ENCODE data around the gene GRK5.
"Not testable (repeated sequence)": the region's sequence is repeated elsewhere in the genome, so short reads cannot be mapped to it uniquely, and the experiment has no call there.

The GRK5 gene

DNA sequence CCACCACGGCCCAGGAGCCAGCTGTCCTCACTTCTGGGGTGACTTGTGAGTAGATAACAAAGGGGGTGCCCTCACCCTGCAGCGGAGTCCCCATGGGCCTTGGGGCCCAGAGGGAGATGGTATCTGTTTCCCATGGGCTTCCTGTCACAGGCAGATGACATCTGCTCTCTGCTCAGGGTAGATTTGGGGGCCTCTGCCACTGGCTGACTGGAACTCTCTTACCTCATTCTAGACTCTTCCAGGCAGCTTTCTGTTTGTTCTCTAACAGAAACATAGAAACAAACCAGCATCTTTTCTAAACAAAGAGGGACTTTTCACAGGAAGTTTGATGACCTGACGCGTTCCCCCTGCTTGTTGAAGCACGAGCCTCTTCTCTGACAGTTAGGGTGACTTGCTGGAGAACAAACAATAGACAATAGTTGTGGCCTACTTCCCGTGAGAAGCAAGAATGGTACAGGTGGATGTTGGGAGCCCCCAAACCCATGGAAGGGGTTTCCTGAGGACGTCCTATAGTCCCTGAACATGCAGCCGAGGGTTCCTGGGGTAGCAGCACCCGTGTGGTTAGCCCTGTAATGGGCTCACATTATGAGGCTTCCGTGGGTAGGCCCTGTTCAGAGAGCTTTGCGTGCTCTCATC is 61.6 kb downstream of the GRK5 start:
- Histone ChIP-seq H2AFZ (ENCODE audit: low read depth, low read length) (no peak overlapping the region), H3K4me1 (ENCODE audit: insufficient read depth, low read length) (no peaks in the 10 kb centered on the region), H3K9me3 (ENCODE audit: low read length) (no peaks in the 10 kb centered on the region), H3K36me3 (ENCODE audit: insufficient read depth, low read length) (no peaks in the 10 kb centered on the region), H3K4me3 (ENCODE audit: low read length) (no peak overlapping the region), H3K27me3 (ENCODE audit: insufficient read depth, low read length) (no peaks in the 10 kb centered on the region)

DNA sequence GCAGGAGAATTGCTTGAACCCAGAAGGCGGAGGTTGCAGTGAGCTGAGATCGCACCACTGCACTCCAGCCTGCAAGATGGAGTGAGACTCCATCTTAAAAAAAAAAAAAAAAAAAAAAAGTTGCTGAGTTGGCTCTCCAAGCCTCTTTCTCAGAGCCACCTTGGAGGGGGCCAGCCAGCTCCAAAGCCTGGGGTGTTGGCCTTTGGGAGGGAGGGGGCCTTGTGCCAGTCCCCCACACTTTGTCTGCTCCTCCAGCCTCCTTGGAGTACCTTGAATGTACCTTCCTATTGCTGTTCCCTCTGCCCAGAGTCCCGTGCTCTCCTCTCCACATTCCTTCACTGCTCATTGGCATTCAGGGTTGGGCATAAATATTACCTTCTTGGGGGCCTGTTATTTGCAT is 62.4 kb downstream of the GRK5 start:
- Histone ChIP-seq H3K36me3 (ENCODE audit: insufficient read depth, low read length) (no peaks in the 10 kb centered on the region), H3K4me1 (ENCODE audit: insufficient read depth, low read length) (no peaks in the 10 kb centered on the region), H3K9me3 (ENCODE audit: low read length) (no peaks in the 10 kb centered on the region), H3K27me3 (ENCODE audit: insufficient read depth, low read length) (no peaks in the 10 kb centered on the region), H2AFZ (ENCODE audit: low read depth, low read length) (no peak overlapping the region), H3K4me3 (ENCODE audit: low read length) (no peak overlapping the region)

DNA sequence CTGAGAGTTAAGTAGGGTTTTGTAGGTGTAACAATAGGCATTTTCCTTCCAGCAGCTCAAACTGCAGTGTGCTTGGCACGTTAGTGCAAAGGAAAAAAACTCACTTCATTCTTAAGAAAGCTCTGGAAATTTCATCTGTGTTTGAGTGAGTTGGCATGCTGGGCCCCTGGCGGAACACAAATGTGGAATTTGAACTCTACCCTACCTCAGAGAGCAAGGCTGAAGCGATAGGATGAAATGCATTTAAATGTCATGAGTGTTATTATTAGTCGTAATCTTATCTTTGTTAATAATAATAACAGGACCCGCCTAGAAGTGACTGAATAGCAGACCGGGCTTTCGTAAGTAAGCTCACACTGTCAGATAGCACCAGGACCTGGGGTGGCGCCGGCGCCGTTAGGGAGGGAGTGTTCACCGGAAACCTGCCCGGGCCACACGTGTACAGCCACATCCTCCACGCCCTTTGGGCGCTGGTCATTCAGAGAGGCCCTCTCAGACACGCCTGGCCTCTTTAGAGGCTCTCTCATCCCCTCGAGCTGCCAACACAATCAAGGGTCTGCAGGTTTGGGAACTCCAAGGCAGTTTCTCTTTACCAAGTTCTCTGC is 63.5 kb downstream of the GRK5 start:
- no peaks in the 10 kb centered on the region for H3K9me3 ChIP-seq (ENCODE audit: low read length)
- no peak overlapping the region for H2AFZ ChIP-seq (ENCODE audit: low read depth, low read length)
- no peaks in the 10 kb centered on the region for H3K36me3 ChIP-seq (ENCODE audit: insufficient read depth, low read length)
- H3K4me1 ChIP-seq (ENCODE audit: insufficient read depth, low read length) = no peaks in the 10 kb centered on the region
- no peaks in the 10 kb centered on the region for H3K27me3 ChIP-seq (ENCODE audit: insufficient read depth, low read length)
- no peak overlapping the region for H3K4me3 ChIP-seq (ENCODE audit: low read length)

DNA sequence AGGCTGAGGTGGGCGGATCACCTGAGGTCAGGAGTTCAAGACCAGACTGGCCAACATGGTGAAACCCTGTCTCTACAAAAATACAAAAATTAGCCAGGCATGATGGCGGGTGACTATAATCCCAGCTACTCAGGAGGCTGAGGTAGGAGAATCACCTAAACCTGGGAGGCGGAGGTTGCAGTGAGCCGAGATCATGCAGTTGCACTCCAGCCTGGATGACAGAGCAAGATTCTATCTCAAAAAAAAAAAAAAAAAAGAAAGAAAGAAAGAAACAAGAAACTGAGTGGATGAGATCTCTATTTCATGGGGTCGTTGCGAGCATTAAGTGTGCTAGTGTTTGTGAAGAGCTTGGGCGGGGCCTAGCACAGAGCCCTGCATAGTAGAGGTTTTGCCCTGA is 65.0 kb downstream of the GRK5 start:
- not testable (repeated sequence) for H3K4me3 ChIP-seq (ENCODE audit: low read length); H3K4me1 ChIP-seq (ENCODE audit: insufficient read depth, low read length); H3K36me3 ChIP-seq (ENCODE audit: insufficient read depth, low read length); H3K9me3 ChIP-seq (ENCODE audit: low read length); H2AFZ ChIP-seq (ENCODE audit: low read depth, low read length); H3K27me3 ChIP-seq (ENCODE audit: insufficient read depth, low read length)

DNA sequence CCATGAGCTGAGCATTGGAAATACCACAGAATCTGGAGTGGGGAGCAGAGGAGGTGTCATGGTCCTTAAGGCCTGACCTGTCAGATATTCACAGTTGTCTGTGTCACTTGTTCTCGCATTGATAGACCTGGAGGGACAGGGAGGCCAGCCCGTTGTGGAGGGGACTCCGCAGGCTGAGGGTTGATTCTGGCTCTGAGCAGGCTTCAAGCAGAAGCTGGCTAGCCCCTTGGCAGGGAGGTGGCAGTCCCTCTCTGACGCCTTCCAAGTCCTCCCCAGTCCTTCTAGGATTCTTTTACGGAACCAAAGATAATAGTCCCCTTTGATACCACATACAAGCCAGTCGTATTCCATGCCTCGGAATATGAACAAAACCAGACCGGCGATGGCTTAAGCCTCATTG is 65.4 kb downstream of the GRK5 start:
- no peak overlapping the region for H3K4me3 ChIP-seq (ENCODE audit: low read length)
- H3K4me1 ChIP-seq (ENCODE audit: insufficient read depth, low read length) = no peaks in the 10 kb centered on the region
- H2AFZ ChIP-seq (ENCODE audit: low read depth, low read length) = no peak overlapping the region
- H3K27me3 ChIP-seq (ENCODE audit: insufficient read depth, low read length) = no peaks in the 10 kb centered on the region
- no peaks in the 10 kb centered on the region for H3K9me3 ChIP-seq (ENCODE audit: low read length)
- H3K36me3 ChIP-seq (ENCODE audit: insufficient read depth, low read length) = no peaks in the 10 kb centered on the region

DNA sequence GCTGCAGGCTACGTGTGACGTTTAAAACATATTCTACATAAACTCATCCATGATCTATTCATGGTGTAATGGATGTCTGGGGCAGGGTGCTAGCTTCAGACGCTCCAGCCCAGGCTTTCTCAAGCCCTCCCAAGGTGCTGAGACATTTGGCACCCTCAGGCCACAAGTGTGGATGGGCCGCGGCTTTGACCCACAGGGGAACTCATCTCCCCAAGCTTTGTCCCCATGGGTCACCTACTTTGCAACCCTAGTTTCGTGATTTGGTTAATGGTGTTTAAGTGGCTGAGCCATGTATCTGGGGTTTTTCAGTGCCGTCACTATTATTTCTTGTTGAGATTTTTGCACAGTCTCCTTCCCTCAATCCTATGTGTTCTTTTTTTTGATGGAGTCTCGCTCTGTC is 66.0 kb downstream of the GRK5 start:
- Histone ChIP-seq H3K36me3 (ENCODE audit: insufficient read depth, low read length) (no peaks in the 10 kb centered on the region), H3K27me3 (ENCODE audit: insufficient read depth, low read length) (no peaks in the 10 kb centered on the region), H2AFZ (ENCODE audit: low read depth, low read length) (no peak overlapping the region), H3K4me1 (ENCODE audit: insufficient read depth, low read length) (no peaks in the 10 kb centered on the region), H3K9me3 (ENCODE audit: low read length) (no peaks in the 10 kb centered on the region), H3K4me3 (ENCODE audit: low read length) (no peak overlapping the region)

DNA sequence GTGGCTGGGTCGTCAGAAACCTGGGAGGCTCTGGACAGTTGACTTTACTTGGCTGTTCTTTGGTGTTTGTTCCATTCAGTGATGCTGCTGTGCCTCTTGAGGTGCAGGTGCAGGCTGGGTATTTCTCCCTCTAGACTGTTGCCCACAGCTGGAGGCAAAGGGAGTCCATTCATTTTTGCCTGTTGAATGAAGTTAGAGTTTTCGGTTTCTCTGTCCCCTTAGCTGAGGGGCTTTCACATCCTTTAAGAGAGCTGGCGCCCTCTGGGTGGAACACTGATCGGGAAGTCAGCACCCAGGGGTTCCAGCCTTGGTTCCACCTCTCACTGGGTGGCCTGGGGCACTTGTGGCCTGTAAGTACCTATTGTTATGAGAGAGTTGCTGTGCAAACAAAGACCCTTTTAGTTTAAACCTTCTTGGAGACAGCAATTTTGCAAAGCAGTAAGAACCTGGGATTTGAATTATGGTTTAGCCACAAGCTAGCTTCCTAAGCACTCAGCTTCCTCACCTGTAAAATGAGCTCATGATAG is 67.2 kb downstream of the GRK5 start:
- Histone ChIP-seq H3K9me3 (ENCODE audit: low read length) (no peaks in the 10 kb centered on the region), H3K36me3 (ENCODE audit: insufficient read depth, low read length) (no peaks in the 10 kb centered on the region), H2AFZ (ENCODE audit: low read depth, low read length) (no peak overlapping the region), H3K4me1 (ENCODE audit: insufficient read depth, low read length) (no peaks in the 10 kb centered on the region), H3K27me3 (ENCODE audit: insufficient read depth, low read length) (no peaks in the 10 kb centered on the region), H3K4me3 (ENCODE audit: low read length) (no peak overlapping the region)

DNA sequence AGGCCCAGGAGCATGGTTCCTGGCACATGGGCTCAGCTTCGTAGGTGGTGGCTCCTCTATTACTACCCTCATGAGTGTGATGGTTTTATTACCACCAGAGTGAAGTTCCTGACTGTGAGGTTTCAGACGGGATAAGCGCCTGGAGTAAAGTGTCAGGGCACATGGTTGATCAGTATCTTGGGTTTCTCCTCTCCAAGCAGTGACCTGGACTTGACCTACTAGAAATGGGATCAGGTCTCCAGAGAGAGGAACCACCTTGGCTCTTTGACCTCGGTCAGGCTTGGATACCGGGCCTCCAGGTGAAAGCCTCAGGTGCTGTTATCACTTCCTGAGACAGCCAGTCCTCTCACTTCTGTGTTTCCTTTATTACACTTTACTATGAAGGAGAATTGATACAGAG is 67.7 kb downstream of the GRK5 start:
- H3K27me3 ChIP-seq (ENCODE audit: insufficient read depth, low read length) = no peaks in the 10 kb centered on the region
- H3K9me3 ChIP-seq (ENCODE audit: low read length) = no peaks in the 10 kb centered on the region
- H3K4me3 ChIP-seq (ENCODE audit: low read length) = no peak overlapping the region
- H3K4me1 ChIP-seq (ENCODE audit: insufficient read depth, low read length) = no peaks in the 10 kb centered on the region
- H3K36me3 ChIP-seq (ENCODE audit: insufficient read depth, low read length) = no peaks in the 10 kb centered on the region
- no peak overlapping the region for H2AFZ ChIP-seq (ENCODE audit: low read depth, low read length)

DNA sequence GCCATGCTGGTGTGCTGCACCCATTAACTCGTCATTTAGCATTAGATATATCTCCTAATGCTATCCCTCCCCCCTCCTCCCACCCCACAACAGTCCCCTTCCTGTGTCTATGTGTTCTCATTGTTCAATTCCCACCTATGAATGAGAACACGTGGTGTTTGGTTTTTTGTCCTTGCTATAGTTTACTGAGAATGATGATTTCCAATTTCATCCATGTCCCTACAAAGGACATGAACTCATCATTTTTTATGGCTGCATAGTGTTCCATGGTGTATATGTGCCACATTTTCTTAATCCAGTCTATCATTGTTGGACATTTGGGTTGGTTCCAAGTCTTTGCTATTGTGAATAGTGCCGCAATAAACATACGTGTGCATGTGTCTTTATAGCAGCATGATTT is 68.8 kb downstream of the GRK5 start:
- not testable (repeated sequence) for H3K4me1 ChIP-seq (ENCODE audit: insufficient read depth, low read length); H3K9me3 ChIP-seq (ENCODE audit: low read length); H2AFZ ChIP-seq (ENCODE audit: low read depth, low read length); H3K4me3 ChIP-seq (ENCODE audit: low read length); H3K36me3 ChIP-seq (ENCODE audit: insufficient read depth, low read length); H3K27me3 ChIP-seq (ENCODE audit: insufficient read depth, low read length)

DNA sequence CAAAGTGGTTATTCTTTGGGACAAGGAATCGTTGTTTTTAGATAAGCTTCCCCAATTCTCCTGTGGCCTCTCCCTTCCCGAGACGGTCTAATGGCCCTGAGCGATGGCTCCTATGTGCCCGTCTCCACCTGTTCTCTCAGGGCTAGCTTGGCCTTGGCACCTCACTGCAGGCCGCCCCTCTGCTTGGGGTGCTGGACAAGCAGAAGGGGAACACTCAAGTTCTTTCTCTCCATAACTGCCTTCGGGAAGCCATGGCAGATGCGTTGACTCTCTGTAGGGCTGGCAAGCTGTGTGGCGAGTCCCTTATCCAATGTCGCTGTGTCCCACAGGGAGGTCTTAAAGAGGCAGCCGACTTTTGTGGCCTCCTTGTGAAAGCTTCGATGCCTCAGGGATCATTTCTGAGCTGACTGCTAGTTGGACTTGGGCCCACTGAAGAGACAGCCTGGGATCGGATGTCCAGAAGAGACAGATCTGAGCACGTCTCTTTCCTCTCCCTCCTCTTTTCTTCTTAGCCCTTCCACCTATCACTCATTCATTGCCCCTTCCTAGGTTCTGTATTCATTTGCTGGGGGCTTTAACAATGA is 70.8 kb downstream of the GRK5 start:
- Histone ChIP-seq H2AFZ (ENCODE audit: low read depth, low read length) (no peak overlapping the region), H3K4me3 (ENCODE audit: low read length) (no peak overlapping the region), H3K4me1 (ENCODE audit: insufficient read depth, low read length) (no peaks in the 10 kb centered on the region), H3K9me3 (ENCODE audit: low read length) (no peaks in the 10 kb centered on the region), H3K27me3 (ENCODE audit: insufficient read depth, low read length) (no peaks in the 10 kb centered on the region), H3K36me3 (ENCODE audit: insufficient read depth, low read length) (no peaks in the 10 kb centered on the region)

DNA sequence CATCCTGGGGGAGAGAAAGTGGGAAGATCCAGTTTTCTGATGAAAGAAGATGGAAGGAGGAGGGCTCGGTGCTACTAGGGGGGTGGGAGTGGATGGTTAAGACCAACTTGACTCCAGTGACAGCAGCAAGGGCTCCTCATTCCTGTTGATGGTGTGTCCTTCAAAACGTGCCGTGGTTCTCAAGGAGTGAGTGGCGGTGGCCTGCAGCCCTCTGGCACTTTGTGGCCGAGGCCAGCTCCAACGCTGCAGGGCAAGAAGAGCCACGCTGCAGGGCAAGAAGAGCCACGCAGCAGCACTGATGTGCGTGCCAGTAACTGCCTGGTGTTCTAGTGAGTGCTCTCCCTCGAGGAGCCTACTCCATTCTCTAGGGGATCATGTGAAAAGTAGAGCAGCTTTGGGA is 72.1 kb downstream of the GRK5 start:
- H3K36me3 ChIP-seq (ENCODE audit: insufficient read depth, low read length) = no peaks in the 10 kb centered on the region
- no peaks in the 10 kb centered on the region for H3K9me3 ChIP-seq (ENCODE audit: low read length)
- H2AFZ ChIP-seq (ENCODE audit: low read depth, low read length) = no peak overlapping the region
- H3K4me3 ChIP-seq (ENCODE audit: low read length) = no peak overlapping the region
- H3K4me1 ChIP-seq (ENCODE audit: insufficient read depth, low read length) = no peaks in the 10 kb centered on the region
- H3K27me3 ChIP-seq (ENCODE audit: insufficient read depth, low read length) = no peaks in the 10 kb centered on the region

DNA sequence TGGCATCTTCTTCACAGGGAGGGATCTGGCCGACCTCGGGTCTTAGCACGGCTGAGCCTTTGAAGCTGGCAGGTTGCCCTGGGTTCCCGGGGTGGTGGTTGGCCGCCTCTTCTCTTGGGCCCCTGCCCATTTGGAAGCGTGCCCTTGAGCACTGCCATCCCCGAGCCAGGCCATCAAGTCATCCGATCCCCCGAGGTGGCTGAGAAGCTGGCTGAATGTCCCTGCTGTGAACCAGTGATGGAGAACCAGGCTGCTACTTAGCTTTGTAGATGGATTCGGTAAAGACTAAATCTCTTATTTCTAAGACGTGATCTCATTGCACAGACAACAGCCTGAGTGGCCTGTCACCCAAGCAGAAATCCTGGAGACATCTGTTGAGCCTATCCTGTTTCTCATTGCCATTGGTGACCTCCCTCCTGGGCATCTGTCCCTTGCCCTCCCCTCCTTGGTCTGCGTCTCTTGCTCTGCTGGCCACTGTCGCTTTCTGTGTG is 74.3 kb downstream of the GRK5 start:
- Histone ChIP-seq H3K4me1 (ENCODE audit: insufficient read depth, low read length) (no peaks in the 10 kb centered on the region), H2AFZ (ENCODE audit: low read depth, low read length) (no peak overlapping the region), H3K36me3 (ENCODE audit: insufficient read depth, low read length) (no peaks in the 10 kb centered on the region), H3K9me3 (ENCODE audit: low read length) (no peaks in the 10 kb centered on the region), H3K4me3 (ENCODE audit: low read length) (no peak overlapping the region), H3K27me3 (ENCODE audit: insufficient read depth, low read length) (no peaks in the 10 kb centered on the region)

DNA sequence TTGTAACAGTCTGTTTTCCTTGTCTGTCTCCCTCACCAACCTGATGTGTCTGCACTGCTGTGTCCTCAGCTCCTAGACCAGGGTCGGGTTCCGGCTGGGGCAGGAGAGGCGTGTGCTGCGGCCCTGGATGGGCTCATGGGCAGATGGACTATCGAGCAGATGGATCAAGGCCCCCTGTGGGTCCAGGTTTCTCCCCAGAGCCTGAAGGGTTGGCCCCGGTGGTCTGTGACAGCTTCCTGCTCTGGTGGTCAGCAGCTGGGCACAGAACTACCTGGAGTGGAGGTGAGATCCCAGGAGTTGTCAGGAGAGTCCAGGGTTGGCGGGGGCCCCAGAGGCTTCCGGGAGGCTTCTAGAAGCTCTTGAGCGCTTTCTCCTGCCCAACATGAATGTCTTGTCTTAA is 75.1 kb downstream of the GRK5 start:
- no peaks in the 10 kb centered on the region for H3K9me3 ChIP-seq (ENCODE audit: low read length)
- no peaks in the 10 kb centered on the region for H3K36me3 ChIP-seq (ENCODE audit: insufficient read depth, low read length)
- H3K27me3 ChIP-seq (ENCODE audit: insufficient read depth, low read length) = no peaks in the 10 kb centered on the region
- no peak overlapping the region for H2AFZ ChIP-seq (ENCODE audit: low read depth, low read length)
- no peak overlapping the region for H3K4me3 ChIP-seq (ENCODE audit: low read length)
- no peaks in the 10 kb centered on the region for H3K4me1 ChIP-seq (ENCODE audit: insufficient read depth, low read length)
